K562 (cell line): ENCODE data around the gene SV2C. TPM values are rescaled to one million over a fixed set of nuclear protein-coding genes. Genes with fewer than 3 reads are reported as not detected.

ENCODE experiments used
- ATAC-seq: fragments of 200-7000 bp; cut with Tn5 transposase; 3 replicates; pipeline ENCODE4 v1.9.1; 2020; ENCODE audit warnings: moderate library complexity
- BruUV-seq: library from RNA; stranded (reverse); fragments of 400-500 nt; replicated peaks from 2 replicates; lab custom pipeline; 2021; lab: Mats Ljungman, UMichigan
- CTCF ChIA-PET: fragments of 300-600 bp; formaldehyde crosslinking; extraction: SDS; loops from one replicate; lab custom pipeline; 2021; ENCODE audit warnings: low intra/inter-chr PET ratio; lab: Yijun Ruan, JAX
- POLR2A ChIA-PET: fragments of 300-600, 350-650 bp; sonication (Branson Sonifier 250); formaldehyde crosslinking; extraction: SDS; loops from one replicate; lab custom pipeline; 2021; ENCODE audit warnings: antibody characterized with exemption, inconsistent platforms; lab: Yijun Ruan, JAX
- DNase-seq, 4 experiments: peaks; one replicate each; pipeline versions ENCODE4 v3.0.0 to v3.0.0-alpha.2; 2011 to 2018; ENCODE audit warnings: low spot score in 3 of 4, mixed read lengths in 3 of 4; ENCODE audit errors: extremely low read depth in 1 of 4
- FAIRE-seq: peaks from 2 replicates; lab custom pipeline; 2011; peaks lifted over from hg19 to GRCh38; lab: Jason Lieb, UNC
- H2AFZ ChIP-seq: 2 replicates; pipeline ENCODE4 v1.6.0; 2011; ENCODE audit warnings: low read depth, low read length, control low read depth, inconsistent platforms
- H3K27ac ChIP-seq: fragments of 200-600 bp; 3 replicates; pipeline ENCODE4 v1.8.0; 2011; ENCODE audit warnings: low read depth, mild to moderate bottlenecking, control low read depth, inconsistent platforms, low read length, moderate library complexity, mixed read lengths; ENCODE audit errors: extremely low read depth
- H3K27me3 ChIP-seq, 2 experiments: fragments of 300-600 bp in 1 of 2; 2 replicates in 1 of 2; 3 replicates in 1 of 2; pipeline versions ENCODE4 v1.6.0 to v1.8.0; 2011; ENCODE audit warnings: inconsistent platforms in 2 of 2, low read length in 2 of 2, mild to moderate bottlenecking in 1 of 2, mixed read lengths in 1 of 2, moderate library complexity in 1 of 2; ENCODE audit not compliant: control insufficient read depth in 2 of 2, insufficient read depth in 2 of 2
- H3K36me3 ChIP-seq: fragments of 300-600 bp; 3 replicates; pipeline ENCODE4 v1.8.0; 2011; ENCODE audit warnings: mild to moderate bottlenecking, low read length, inconsistent platforms; ENCODE audit not compliant: control insufficient read depth, insufficient read depth
- H3K4me1 ChIP-seq, 2 experiments: fragments of 200-600 bp in 1 of 2; replicated peaks in 1 of 2; 2 replicates in 1 of 2; 3 replicates in 1 of 2; pipeline versions ENCODE4 v1.5.1 to v1.8.0; 2011; ENCODE audit warnings: inconsistent platforms in 2 of 2, low read length in 2 of 2, mild to moderate bottlenecking in 1 of 2, mixed read lengths in 1 of 2, moderate library complexity in 1 of 2; ENCODE audit not compliant: control insufficient read depth in 2 of 2, insufficient read depth in 2 of 2
- H3K4me2 ChIP-seq: 2 replicates; pipeline ENCODE4 v1.6.1; 2011; ENCODE audit warnings: low read length, control low read depth, inconsistent platforms, mixed read lengths; ENCODE audit not compliant: insufficient read depth
- H3K4me3 ChIP-seq: fragments of 200-600 bp; sonication (generic), shearing (Covaris generic); 2 replicates; pipeline ENCODE4 v1.5.1; 2016; ENCODE audit warnings: control low read depth, inconsistent platforms
- H3K79me2 ChIP-seq: fragments of 200-600 bp; 3 replicates; pipeline ENCODE4 v1.8.0; 2011; ENCODE audit warnings: low read length, inconsistent platforms; ENCODE audit not compliant: control insufficient read depth, insufficient read depth
- H3K9ac ChIP-seq, 2 experiments: 2 replicates each; pipeline versions ENCODE4 v1.6.0 to v1.6.1; 2011; ENCODE audit warnings: low read depth in 2 of 2, low read length in 2 of 2, control low read depth in 1 of 2, inconsistent platforms in 1 of 2, mild to moderate bottlenecking in 1 of 2, mixed read lengths in 1 of 2; ENCODE audit not compliant: insufficient read depth in 1 of 2
- H3K9me1 ChIP-seq: one replicate; pipeline ENCODE4 v1.6.0; 2011; ENCODE audit warnings: inconsistent platforms, mild to moderate bottlenecking, low read length, moderate library complexity; ENCODE audit not compliant: control insufficient read depth, insufficient read depth
- H3K9me3 ChIP-seq: replicated peaks from 2 replicates; pipeline ENCODE4 v1.5.1; 2011; ENCODE audit warnings: low read depth, low read length, inconsistent platforms; ENCODE audit not compliant: control insufficient read depth, insufficient read depth
- H4K20me1 ChIP-seq: replicated peaks from 2 replicates; pipeline ENCODE4 v1.6.1; 2011; ENCODE audit warnings: low read length, inconsistent platforms, mixed read lengths; ENCODE audit not compliant: control insufficient read depth, insufficient read depth
- ARNT ChIP-seq, 2 experiments: fragments of 450-650 bp; IDR thresholded peaks; 2 replicates each; pipeline ENCODE4 v1.6.1; 2016; ENCODE audit warnings: mild to moderate bottlenecking in 1 of 2
- CBFA2T2 ChIP-seq: fragments of 450-650 bp; conservative IDR thresholded peaks from 2 replicates; pipeline ENCODE4 v1.6.1; 2017; ENCODE audit warnings: mild to moderate bottlenecking
- CBFA2T3 ChIP-seq: fragments of 450-650 bp; IDR thresholded peaks from 2 replicates; pipeline ENCODE4 v1.6.1; 2017
- CTBP1 ChIP-seq: fragments of 450-650 bp; IDR thresholded peaks from 2 replicates; pipeline ENCODE4 v1.6.1; 2016; ENCODE audit warnings: borderline replicate concordance
- GABPA ChIP-seq: fragments of 200-800 bp; sonication (Bioruptor generic); conservative IDR thresholded peaks from 2 replicates; pipeline ENCODE4 v1.6.1; 2016; ENCODE audit warnings: low read depth, missing genetic modification characterization, missing compliant biosample characterization
- KDM2B ChIP-seq: fragments of 250-450 bp; sonication (Bioruptor Pico); IDR thresholded peaks from 2 replicates; pipeline ENCODE4 v1.8.0; 2021; ENCODE audit warnings: mild to moderate bottlenecking, moderate library complexity
- KLF10 ChIP-seq: fragments of 250-450 bp; sonication (Bioruptor Pico); IDR thresholded peaks from 2 replicates; pipeline ENCODE4 v1.6.1; 2021; ENCODE audit warnings: matching md5 sums
- MBD2 ChIP-seq: sonication (generic); IDR thresholded peaks from 2 replicates; pipeline ENCODE4 v1.6.1; 2016; ENCODE audit warnings: low read depth, borderline replicate concordance
- PCBP2 ChIP-seq: fragments of 200-400 bp; formaldehyde crosslinking; IDR thresholded peaks from 2 replicates; pipeline ENCODE4 v1.6.1; 2018; ENCODE audit warnings: low read length, low read depth, mild to moderate bottlenecking, moderate library complexity; ENCODE audit not compliant: poor library complexity, severe bottlenecking
- RAD21 ChIP-seq, 2 experiments: fragments of 250-450 bp in 1 of 2; fragments of 450-650 bp in 1 of 2; sonication (Bioruptor Pico) in 1 of 2; formaldehyde crosslinking in 1 of 2; IDR thresholded peaks in 1 of 2; conservative IDR thresholded peaks in 1 of 2; 2 replicates each; pipeline versions ENCODE4 v1.4.0 to v1.8.0; 2020 to 2022; ENCODE audit warnings: mild to moderate bottlenecking in 2 of 2, moderate library complexity in 1 of 2
- RBM22 ChIP-seq: fragments of 200-400 bp; formaldehyde crosslinking; IDR thresholded peaks from 2 replicates; pipeline ENCODE4 v1.6.1; 2018; ENCODE audit warnings: low read length, low read depth; ENCODE audit not compliant: poor library complexity, severe bottlenecking
- SOX6 ChIP-seq: fragments of 450-650 bp; IDR thresholded peaks from 2 replicates; pipeline ENCODE4 v1.6.1; 2014; ENCODE audit warnings: mild to moderate bottlenecking
- TEAD4 ChIP-seq, 2 experiments: sonication (generic) in 1 of 2; formaldehyde crosslinking in 1 of 2; IDR thresholded peaks; 2 replicates each; pipeline versions ENCODE4 v1.6.1 to v1.8.0; 2012 to 2022; ENCODE audit warnings: borderline replicate concordance in 1 of 2, inconsistent platforms in 1 of 2, low read length in 1 of 2, mild to moderate bottlenecking in 1 of 2, missing genetic modification reagents in 1 of 2
- ZEB2 ChIP-seq: fragments of 450-650 bp; IDR thresholded peaks from 2 replicates; pipeline ENCODE4 v1.6.1; 2016
- ZNF316 ChIP-seq: fragments of 450-650 bp; IDR thresholded peaks from 2 replicates; pipeline ENCODE4 v1.6.1; 2016
- ZZZ3 ChIP-seq: fragments of 450-650 bp; IDR thresholded peaks from 2 replicates; pipeline ENCODE4 v1.6.1; 2016; ENCODE audit warnings: antibody characterized with exemption, mild to moderate bottlenecking, moderate library complexity
- WGBS: fragments of 100-300 bp; shearing (Covaris generic); methylation state at CpG from one replicate; pipeline ENCODE4 v1.1.6; 2016; ENCODE audit warnings: low coverage, mixed read lengths; ENCODE audit not compliant: insufficient coverage; ENCODE audit errors: missing lambda C conversion rate; 5-methylcytosine and 5-hydroxymethylcytosine counted together
- in situ Hi-C: fragments of 300-500 bp; cut with MboI; formaldehyde crosslinking; loops from 4 replicates; pipeline ENCODE4 v1.15.0; 2018; ENCODE audit warnings: inconsistent platforms, mixed read lengths
- intact Hi-C: fragments of 100-400 bp; cut with micrococcal nuclease; formaldehyde crosslinking; loops from 2 replicates; pipeline ENCODE4 v1.14.2; 2022
- polyA plus RNA-seq, 8 experiments: library from polyadenylated mRNA; depleted of rRNA in 4 of 8; stranded (reverse) in 5 of 8; unstranded in 3 of 8; fragments of >200 nt; fragmentation: Nextera tagmentation in 2 of 8; fragmentation: Illumina TruSeq in 1 of 8; extraction: Ambion mirVana in 2 of 8; extraction: Trizol in 1 of 8; gene quantifications; 2 replicates each; pipeline versions ENCODE4 v1.2.1 to v1.2.3, GENCODE V29; 2011 to 2014; ENCODE audit warnings: inconsistent platforms in 1 of 8, missing spikeins in 1 of 8
- total RNA-seq, 7 experiments: library from RNA; depleted of rRNA in 6 of 7; stranded (reverse); fragments of >200 nt in 6 of 7; fragmentation: Illumina TruSeq in 2 of 7; extraction: Trizol in 2 of 7; gene quantifications; 2 replicates each; pipeline versions ENCODE4 v1.2.1 to v1.2.3, GENCODE V29; 2011 to 2021; ENCODE audit warnings: low replicate concordance in 1 of 7
- TF ChIP-seq, protein P1 (sequence below), 3 experiments: IDR thresholded peaks in 2 of 3; conservative IDR thresholded peaks in 1 of 3; 2 replicates each; pipeline ENCODE4 v1.5.1; 2011 to 2012; ENCODE audit warnings: low read length in 3 of 3, mild to moderate bottlenecking in 3 of 3, control low read depth in 2 of 3, improper control_type of control experiment in 1 of 3, inconsistent platforms in 1 of 3, low read depth in 1 of 3, mixed read lengths in 1 of 3, moderate library complexity in 1 of 3; ENCODE audit not compliant: insufficient read depth in 2 of 3
- TF ChIP-seq, protein P2 (sequence below): sonication (generic); formaldehyde crosslinking; IDR thresholded peaks from 2 replicates; pipeline ENCODE4 v1.8.0; 2022; ENCODE audit warnings: missing genetic modification reagents, mild to moderate bottlenecking, borderline replicate concordance

SV2C gene
- total and polyA plus RNA-seq, 9 of the 15 experiments (the other 6 are each of a cell fraction or from before 2014, with no cell fraction given): 0.05 TPM; not detected in 8

DNA sequence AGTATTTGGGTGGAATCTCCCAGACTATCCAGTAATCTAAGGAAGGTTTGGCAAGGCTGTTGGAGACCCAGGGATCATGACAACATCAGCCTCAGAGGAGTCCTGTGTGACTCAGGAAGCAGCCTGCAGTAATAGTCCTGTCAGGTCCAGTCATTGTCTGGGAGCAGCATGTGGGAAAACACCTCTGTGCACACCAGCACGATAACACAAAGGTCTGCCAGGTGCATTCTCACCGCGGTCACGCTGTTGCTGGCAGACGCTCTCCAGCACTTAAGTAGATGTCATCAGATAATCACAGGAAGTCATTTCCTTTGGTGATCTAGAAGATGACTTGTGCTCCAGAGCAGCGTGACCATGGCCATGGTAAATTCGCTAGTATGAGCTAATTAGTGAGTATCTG, 220.7 kb downstream of the SV2C start:
- in situ Hi-C loops: no loop called here
- Histone ChIP-seq H3K4me3 (no peak overlapping the region), H3K36me3 (no peaks in the 10 kb centered on the region), H3K4me2 (no peak overlapping the region), H3K4me1 (no peaks in the 10 kb centered on the region; a peak in 1 of 5 replicates), H3K9ac (no peak overlapping the region), H2AFZ (no peak overlapping the region), H3K27ac (no peak overlapping the region), H3K9me3 (no peaks in the 10 kb centered on the region), H4K20me1 (no peaks in the 10 kb centered on the region), H3K9me1 (no peaks in the 10 kb centered on the region), H3K27me3 (peaks cover 5 to 9% of the 10 kb centered on the region in 2 experiments; a peak in 3 of 5 replicates), H3K79me2 (no peaks in the 10 kb centered on the region)
- POLR2A ChIA-PET: no interaction called here
- TF ChIP-seq ZEB2: peak; percentile 70
- 0 out of 2 replicates have a peak, but pooled peaks have one; percentile 47 for TF ChIP-seq SOX6
- 0 out of 2 replicates have a peak, but pooled peaks have one; percentile 37 for TF ChIP-seq CTBP1
- no peak for TF ChIP-seq ZZZ3
- 0 out of 2 replicates have a peak, but pooled peaks have one; percentile 14 for TF ChIP-seq GABPA (tag)
- TF ChIP-seq, protein P1, sequence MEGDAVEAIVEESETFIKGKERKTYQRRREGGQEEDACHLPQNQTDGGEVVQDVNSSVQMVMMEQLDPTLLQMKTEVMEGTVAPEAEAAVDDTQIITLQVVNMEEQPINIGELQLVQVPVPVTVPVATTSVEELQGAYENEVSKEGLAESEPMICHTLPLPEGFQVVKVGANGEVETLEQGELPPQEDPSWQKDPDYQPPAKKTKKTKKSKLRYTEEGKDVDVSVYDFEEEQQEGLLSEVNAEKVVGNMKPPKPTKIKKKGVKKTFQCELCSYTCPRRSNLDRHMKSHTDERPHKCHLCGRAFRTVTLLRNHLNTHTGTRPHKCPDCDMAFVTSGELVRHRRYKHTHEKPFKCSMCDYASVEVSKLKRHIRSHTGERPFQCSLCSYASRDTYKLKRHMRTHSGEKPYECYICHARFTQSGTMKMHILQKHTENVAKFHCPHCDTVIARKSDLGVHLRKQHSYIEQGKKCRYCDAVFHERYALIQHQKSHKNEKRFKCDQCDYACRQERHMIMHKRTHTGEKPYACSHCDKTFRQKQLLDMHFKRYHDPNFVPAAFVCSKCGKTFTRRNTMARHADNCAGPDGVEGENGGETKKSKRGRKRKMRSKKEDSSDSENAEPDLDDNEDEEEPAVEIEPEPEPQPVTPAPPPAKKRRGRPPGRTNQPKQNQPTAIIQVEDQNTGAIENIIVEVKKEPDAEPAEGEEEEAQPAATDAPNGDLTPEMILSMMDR (IDR thresholded peaks at IDR 0.05 in 2 of 3, conservative IDR thresholded peaks at IDR 0.05 in 1 of 3; ENCODE audit: insufficient read depth in 2 of 3, low read depth in 1 of 3, low read length in 3 of 3): no peak
- TF ChIP-seq KDM2B (CRISPR knock-in tag): no peak
- TF ChIP-seq ZNF316: no peak
- TF ChIP-seq ARNT (IDR thresholded peaks at IDR 0.05): no peak
- TF ChIP-seq RAD21 (CRISPR knock-in tag; conservative IDR thresholded peaks at IDR 0.05 in 1 of 2, IDR thresholded peaks at IDR 0.05 in 1 of 2): no peak
- TF ChIP-seq TEAD4 (IDR thresholded peaks at IDR 0.05; ENCODE audit: low read length): 0 out of 2 replicates have a peak, but pooled peaks have one; percentile 6
- TF ChIP-seq TEAD4 (CRISPR knock-in tag; IDR thresholded peaks at IDR 0.05; ENCODE audit: borderline replicate concordance): no peak
- no peak for TF ChIP-seq KLF10 (CRISPR knock-in tag)
- TF ChIP-seq, protein P2, sequence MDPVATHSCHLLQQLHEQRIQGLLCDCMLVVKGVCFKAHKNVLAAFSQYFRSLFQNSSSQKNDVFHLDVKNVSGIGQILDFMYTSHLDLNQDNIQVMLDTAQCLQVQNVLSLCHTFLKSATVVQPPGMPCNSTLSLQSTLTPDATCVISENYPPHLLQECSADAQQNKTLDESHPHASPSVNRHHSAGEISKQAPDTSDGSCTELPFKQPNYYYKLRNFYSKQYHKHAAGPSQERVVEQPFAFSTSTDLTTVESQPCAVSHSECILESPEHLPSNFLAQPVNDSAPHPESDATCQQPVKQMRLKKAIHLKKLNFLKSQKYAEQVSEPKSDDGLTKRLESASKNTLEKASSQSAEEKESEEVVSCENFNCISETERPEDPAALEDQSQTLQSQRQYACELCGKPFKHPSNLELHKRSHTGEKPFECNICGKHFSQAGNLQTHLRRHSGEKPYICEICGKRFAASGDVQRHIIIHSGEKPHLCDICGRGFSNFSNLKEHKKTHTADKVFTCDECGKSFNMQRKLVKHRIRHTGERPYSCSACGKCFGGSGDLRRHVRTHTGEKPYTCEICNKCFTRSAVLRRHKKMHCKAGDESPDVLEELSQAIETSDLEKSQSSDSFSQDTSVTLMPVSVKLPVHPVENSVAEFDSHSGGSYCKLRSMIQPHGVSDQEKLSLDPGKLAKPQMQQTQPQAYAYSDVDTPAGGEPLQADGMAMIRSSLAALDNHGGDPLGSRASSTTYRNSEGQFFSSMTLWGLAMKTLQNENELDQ (CRISPR knock-in tag): no peak
- no peak for TF ChIP-seq MBD2
- TF ChIP-seq RBM22: no peak
- TF ChIP-seq CBFA2T3: peak; percentile 32; the same call in 1 of the 2 replicates
- 0 out of 2 replicates have a peak, but pooled peaks have one; percentile 9 for TF ChIP-seq CBFA2T2
- TF ChIP-seq PCBP2: no peak
- WGBS: 2% methylated on average over 7 of the region's 7 CpGs
- DNase-seq: no peak
- ATAC-seq: no peak; the same call in 2 of the 3 replicates
- BruUV-seq: no TSS peak
- intact Hi-C loops: no loop called here
- CTCF ChIA-PET: no interaction called here
- FAIRE-seq: no peak
